GM21526 (cell line): ENCODE data around the gene DNAH17.

Experiments
- ATAC-seq: cut with Tn5 transposase; IDR thresholded peaks from one replicate; pipeline ENCODE4 v1.9.1; 2021; ENCODE audit warnings: moderate library complexity; ENCODE audit not compliant: unreplicated experiment, low FRiP score

The DNAH17 gene

GRCh38 chr17:78486228-78486802, 90.9 kb downstream of the DNAH17 start:
- no peak for ATAC-seq

- no peak for ATAC-seq
Measured at GRCh38 chr17:78485290-78486168, 91.7 kb downstream of the DNAH17 start.

- ATAC-seq: no peak
Measured at GRCh38 chr17:78484271-78485246, 92.6 kb downstream of the DNAH17 start.

- no peak for ATAC-seq
Measured at GRCh38 chr17:78479369-78479768, 97.8 kb downstream of the DNAH17 start.

- ATAC-seq: no peak
Measured at GRCh38 chr17:78478757-78479297, 98.4 kb downstream of the DNAH17 start.

- ATAC-seq: no peak
Measured at GRCh38 chr17:78477913-78478756, 99.1 kb downstream of the DNAH17 start.

- no peak for ATAC-seq
Measured at GRCh38 chr17:78476973-78477372, 100.2 kb downstream of the DNAH17 start.

- no peak for ATAC-seq
Measured at GRCh38 chr17:78476149-78476548, 101.0 kb downstream of the DNAH17 start.

GRCh38 chr17:78475211-78475610, 102.0 kb downstream of the DNAH17 start:
- no peak for ATAC-seq

- peak; percentile 76 for ATAC-seq
Measured at GRCh38 chr17:78474614-78475146, 102.5 kb downstream of the DNAH17 start.

GRCh38 chr17:78473951-78474613, 103.1 kb downstream of the DNAH17 start:
- ATAC-seq: no peak

- ATAC-seq: no peak
Measured at GRCh38 chr17:78472035-78472905, 104.9 kb downstream of the DNAH17 start.

- no peak for ATAC-seq
Measured at GRCh38 chr17:78471635-78472034, 105.6 kb downstream of the DNAH17 start.

GRCh38 chr17:78469443-78469842, 107.8 kb downstream of the DNAH17 start:
- ATAC-seq: no peak

- no peak for ATAC-seq
Measured at GRCh38 chr17:78468366-78468765, 108.8 kb downstream of the DNAH17 start.

- no peak for ATAC-seq
Measured at GRCh38 chr17:78466786-78467715, 110.1 kb downstream of the DNAH17 start.
